NT2/D1 (cell line): Measurements from ENCODE around the gene LPCAT2.

Experiments
- DNase-seq: peaks from one replicate; pipeline ENCODE4 v3.0.0-alpha.2; 2011; ENCODE audit warnings: low read depth, low spot score
- H3K27me3 ChIP-seq: 2 replicates; pipeline ENCODE4 v1.6.0; 2011; ENCODE audit warnings: mild to moderate bottlenecking; ENCODE audit not compliant: insufficient read length, insufficient read depth
- H3K36me3 ChIP-seq: 2 replicates; pipeline ENCODE4 v1.6.1; 2011; ENCODE audit warnings: mild to moderate bottlenecking, low read length, mixed read lengths; ENCODE audit not compliant: insufficient read depth, insufficient read length
- H3K4me1 ChIP-seq: 2 replicates; pipeline ENCODE4 v1.5.1; 2011; ENCODE audit not compliant: insufficient read depth, insufficient read length
- H3K4me3 ChIP-seq: 2 replicates; pipeline ENCODE4 v1.5.1; 2011; ENCODE audit warnings: low read depth; ENCODE audit not compliant: insufficient read length
- H3K9ac ChIP-seq: 2 replicates; pipeline ENCODE4 v1.6.0; 2011; ENCODE audit warnings: low read depth; ENCODE audit not compliant: insufficient read length
- H3K9me3 ChIP-seq: 2 replicates; pipeline ENCODE4 v1.5.1; 2011; ENCODE audit warnings: mild to moderate bottlenecking, low read length; ENCODE audit not compliant: insufficient read depth
- SUZ12 ChIP-seq: IDR thresholded peaks from 2 replicates; pipeline ENCODE4 v1.6.1; 2011; ENCODE audit not compliant: insufficient read length, insufficient read depth; ENCODE audit errors: extremely low read depth
- YY1 ChIP-seq: IDR thresholded peaks from 2 replicates; pipeline ENCODE4 v1.6.1; 2011; ENCODE audit not compliant: insufficient read length, insufficient read depth
- ZNF274 ChIP-seq: IDR thresholded peaks from 2 replicates; pipeline ENCODE4 v1.6.1; 2011; ENCODE audit warnings: mild to moderate bottlenecking, low read depth, low read length

LPCAT2 gene

DNA sequence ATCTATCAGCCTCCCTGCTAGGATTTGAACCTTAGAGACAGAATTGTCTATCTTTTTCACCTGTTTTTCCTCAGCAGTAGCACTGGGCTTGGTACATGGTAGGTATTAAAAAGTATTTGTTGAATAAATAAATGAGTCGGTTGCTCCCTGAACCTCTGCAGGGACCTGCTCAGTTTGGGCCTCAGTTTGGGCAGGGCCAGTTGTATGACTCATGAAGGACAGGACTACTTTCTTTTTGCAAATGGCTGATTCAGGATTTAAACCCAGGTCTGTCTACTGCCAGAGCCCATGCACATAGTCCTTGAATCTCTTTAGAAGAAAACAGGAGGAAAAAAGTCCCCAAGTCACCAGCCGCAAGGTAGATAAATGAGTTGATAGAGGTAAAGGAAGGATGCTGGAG lies 26.8 kb upstream of the LPCAT2 start:
- Histone ChIP-seq H3K27me3 (peaks cover 27% of the 10 kb centered on the region), H3K4me1 (peaks cover 11% of the 10 kb centered on the region), H3K4me3 (no peak overlapping the region), H3K9ac (no peak overlapping the region), H3K9me3 (no peaks in the 10 kb centered on the region), H3K36me3 (peaks cover 57% of the 10 kb centered on the region)
- no peak for DNase-seq
- TF ChIP-seq YY1, result no peak

DNA sequence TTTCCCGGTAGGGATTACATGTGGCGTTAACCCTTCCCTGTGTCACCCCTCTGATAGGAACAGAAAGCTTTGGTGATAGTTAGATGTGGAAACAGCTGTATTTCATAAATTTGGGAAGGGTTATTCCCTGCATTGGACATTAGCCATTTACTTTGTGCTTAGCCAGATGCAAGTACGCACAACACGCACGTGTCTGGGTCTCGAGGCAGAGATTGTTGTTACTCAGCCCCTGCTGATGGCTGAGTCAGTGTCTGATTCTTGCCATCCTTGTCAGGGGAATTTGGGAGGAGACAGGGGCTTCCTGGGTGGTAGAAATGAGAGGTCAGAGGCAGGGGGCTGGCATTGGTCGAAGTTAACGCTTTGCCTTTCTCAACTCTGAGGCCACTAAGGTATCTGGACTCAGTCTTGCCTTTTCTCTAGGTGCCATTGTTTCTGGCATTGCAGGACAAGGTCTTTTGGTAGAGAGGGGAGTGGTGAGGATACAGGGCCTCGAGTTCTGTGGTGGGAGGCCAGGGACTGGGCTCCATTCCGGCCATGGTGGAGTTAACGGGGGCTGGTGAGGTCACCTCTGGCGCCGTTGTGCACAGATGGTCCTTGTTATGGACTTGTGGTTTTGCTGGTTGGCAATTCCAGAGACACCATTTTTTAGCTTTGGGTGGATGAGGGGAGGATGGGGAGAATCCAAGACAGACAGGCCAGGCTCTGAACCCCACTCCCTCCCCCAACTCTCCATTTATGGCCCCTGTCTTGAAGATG lies 21.6 kb upstream of the LPCAT2 start:
- no peak overlapping the region for H3K9ac ChIP-seq
- H3K27me3 ChIP-seq, result no peaks in the 10 kb centered on the region
- H3K9me3 ChIP-seq, result no peaks in the 10 kb centered on the region
- H3K4me1 ChIP-seq, result no peaks in the 10 kb centered on the region
- no peak overlapping the region for H3K4me3 ChIP-seq
- DNase-seq, result no peak
- peaks cover 98% of the 10 kb centered on the region for H3K36me3 ChIP-seq
- TF ChIP-seq YY1 (no peak), SUZ12 (no peak), ZNF274 (no peak)

DNA sequence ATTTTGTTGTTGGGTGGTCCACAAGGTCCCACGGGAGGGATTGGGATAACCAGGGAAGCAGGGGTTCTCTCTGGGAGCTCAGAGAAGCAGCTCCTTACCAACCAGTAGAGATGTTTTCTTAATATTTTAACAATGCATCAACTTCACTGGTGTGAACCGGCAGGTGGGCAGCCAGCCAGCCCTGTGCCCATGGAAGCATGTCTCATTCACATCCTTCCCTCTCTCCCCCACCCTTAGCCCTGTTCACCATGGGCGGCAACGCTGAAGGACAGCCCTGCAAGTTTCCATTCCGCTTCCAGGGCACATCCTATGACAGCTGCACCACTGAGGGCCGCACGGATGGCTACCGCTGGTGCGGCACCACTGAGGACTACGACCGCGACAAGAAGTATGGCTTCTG lies 20.6 kb upstream of the LPCAT2 start:
- Histone ChIP-seq H3K9ac (no peak overlapping the region), H3K36me3 (peaks cover 97% of the 10 kb centered on the region)

DNA sequence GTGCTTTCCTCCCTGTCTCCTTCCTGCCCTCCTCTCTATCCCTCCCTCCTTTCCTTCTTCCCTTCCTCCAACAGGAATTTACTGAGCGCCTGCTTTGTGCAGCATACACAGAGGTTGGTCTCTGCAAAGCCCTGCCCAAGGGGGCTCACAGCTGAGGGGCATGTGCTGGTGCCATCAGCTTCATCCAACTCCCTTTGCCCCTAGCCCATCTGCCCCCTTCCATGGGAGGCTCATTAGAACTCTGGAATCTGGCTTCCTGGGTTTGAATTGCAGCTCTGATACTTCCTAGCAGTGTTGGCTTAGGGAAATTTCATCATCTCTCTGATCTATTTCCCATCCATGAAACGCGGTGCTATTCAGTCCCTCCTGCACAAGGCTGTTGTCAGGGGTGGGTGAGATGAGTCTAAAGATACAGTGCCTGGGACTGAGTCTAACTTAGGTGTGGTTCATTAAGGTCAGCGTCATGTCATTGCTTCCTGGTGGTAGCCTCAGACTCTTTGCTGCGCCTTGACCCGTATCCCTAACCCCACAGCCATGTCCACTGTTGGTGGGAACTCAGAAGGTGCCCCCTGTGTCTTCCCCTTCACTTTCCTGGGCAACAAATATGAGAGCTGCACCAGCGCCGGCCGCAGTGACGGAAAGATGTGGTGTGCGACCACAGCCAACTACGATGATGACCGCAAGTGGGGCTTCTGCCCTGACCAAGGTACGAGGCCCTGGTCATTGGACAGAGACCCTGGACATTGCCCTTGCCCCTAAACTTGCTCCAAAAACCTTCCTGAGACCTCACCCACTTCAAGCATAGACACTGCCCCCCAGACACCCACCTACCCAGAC lies 19.5 kb upstream of the LPCAT2 start:
- H3K4me3 ChIP-seq, result no peak overlapping the region
- no peaks in the 10 kb centered on the region for H3K9me3 ChIP-seq
- H3K27me3 ChIP-seq, result no peaks in the 10 kb centered on the region
- no peaks in the 10 kb centered on the region for H3K4me1 ChIP-seq
- TF ChIP-seq YY1 (no peak), ZNF274 (no peak), SUZ12 (no peak)
- no peak for DNase-seq
- H3K36me3 ChIP-seq, result peaks cover 97% of the 10 kb centered on the region
- H3K9ac ChIP-seq, result no peak overlapping the region

More for the DNA sequence above, 20.6 kb upstream of the LPCAT2 start:
- no peaks in the 10 kb centered on the region for H3K27me3 ChIP-seq
- TF ChIP-seq YY1 (no peak), ZNF274 (no peak), SUZ12 (no peak)
- H3K9me3 ChIP-seq, result no peaks in the 10 kb centered on the region
- H3K4me1 ChIP-seq, result no peaks in the 10 kb centered on the region
- no peak overlapping the region for H3K4me3 ChIP-seq
- no peak for DNase-seq

DNA sequence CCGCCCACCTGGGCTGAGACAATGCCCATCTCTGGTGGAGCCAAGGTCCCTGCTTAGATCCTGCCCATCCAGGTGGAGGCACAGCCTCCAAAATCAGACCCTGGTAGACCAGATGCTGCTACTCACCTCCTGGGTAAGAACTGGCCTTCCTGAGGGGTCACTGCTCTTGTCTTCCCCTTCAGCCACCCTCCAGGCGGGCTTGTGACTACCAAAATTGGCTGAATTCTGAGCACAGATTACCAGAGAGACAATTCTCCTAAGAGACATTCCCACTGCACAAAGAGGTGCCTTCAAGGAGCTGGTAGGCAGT lies 19.0 kb upstream of the LPCAT2 start:
- H3K9ac ChIP-seq, result no peak overlapping the region
- H3K27me3 ChIP-seq, result no peaks in the 10 kb centered on the region
- H3K4me1 ChIP-seq, result no peaks in the 10 kb centered on the region
- no peak for DNase-seq
- H3K36me3 ChIP-seq, result peaks cover 97% of the 10 kb centered on the region
- H3K9me3 ChIP-seq, result no peaks in the 10 kb centered on the region
- H3K4me3 ChIP-seq, result no peak overlapping the region
- no peak for TF ChIP-seq SUZ12
- TF ChIP-seq YY1, result no peak
- no peak for TF ChIP-seq ZNF274

DNA sequence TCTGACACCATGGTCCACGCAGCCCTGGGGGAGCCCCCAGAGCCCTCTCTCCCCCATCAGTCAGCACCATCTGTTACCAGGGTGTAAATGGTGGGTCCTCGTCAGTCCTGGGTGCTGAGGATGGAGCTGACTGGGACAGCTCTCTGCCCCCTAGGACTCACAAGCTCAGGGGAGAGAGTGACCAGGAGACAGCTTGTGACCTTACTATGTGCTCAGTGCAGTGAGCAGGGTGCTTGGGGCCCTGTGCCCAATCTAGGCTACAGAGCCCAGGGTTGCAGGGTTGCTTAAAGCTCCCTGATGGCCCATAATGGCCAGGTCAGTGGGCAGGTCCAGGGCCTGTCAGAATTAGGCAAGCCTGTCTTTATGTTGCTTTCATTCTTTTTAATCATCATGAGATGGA lies 18.6 kb upstream of the LPCAT2 start:
- TF ChIP-seq YY1 (no peak), SUZ12 (no peak), ZNF274 (no peak)
- Histone ChIP-seq H3K27me3 (no peaks in the 10 kb centered on the region), H3K9ac (no peak overlapping the region), H3K36me3 (peaks cover 97% of the 10 kb centered on the region), H3K4me1 (no peaks in the 10 kb centered on the region), H3K9me3 (no peaks in the 10 kb centered on the region), H3K4me3 (no peak overlapping the region)
- DNase-seq, result no peak

DNA sequence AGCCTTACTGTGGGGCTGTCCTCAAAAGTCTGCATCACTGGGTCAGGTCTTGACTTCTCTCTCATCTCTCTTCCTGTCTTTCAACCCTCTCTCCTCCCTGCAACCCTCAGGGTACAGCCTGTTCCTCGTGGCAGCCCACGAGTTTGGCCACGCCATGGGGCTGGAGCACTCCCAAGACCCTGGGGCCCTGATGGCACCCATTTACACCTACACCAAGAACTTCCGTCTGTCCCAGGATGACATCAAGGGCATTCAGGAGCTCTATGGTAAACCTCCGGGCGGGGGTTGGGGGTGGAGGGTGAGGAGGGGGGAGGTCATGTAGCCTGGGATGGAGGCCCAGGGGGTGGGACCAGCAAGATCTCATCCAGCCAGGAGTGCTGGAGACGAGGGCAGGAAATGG lies 17.2 kb upstream of the LPCAT2 start:
- H3K4me3 ChIP-seq, result no peak overlapping the region
- H3K9ac ChIP-seq, result no peak overlapping the region
- H3K9me3 ChIP-seq, result no peaks in the 10 kb centered on the region
- DNase-seq, result no peak
- peaks cover 4% of the 10 kb centered on the region for H3K4me1 ChIP-seq
- H3K36me3 ChIP-seq, result peaks cover 98% of the 10 kb centered on the region
- TF ChIP-seq SUZ12, result no peak
- TF ChIP-seq ZNF274, result no peak
- no peak for TF ChIP-seq YY1
- no peaks in the 10 kb centered on the region for H3K27me3 ChIP-seq
